Measurements from ENCODE around the gene OR2T5. TPM values are rescaled to one million over a fixed set of nuclear protein-coding genes. Genes with fewer than 3 reads are reported as not detected.
"Not testable (repeated sequence)": the region's sequence is repeated elsewhere in the genome, so short reads cannot be mapped to it uniquely, and the experiment has no call there.

The OR2T5 gene
- polyA plus RNA-seq (ENCODE audit: insufficient read length in 3 of 3) = not detected

DNA sequence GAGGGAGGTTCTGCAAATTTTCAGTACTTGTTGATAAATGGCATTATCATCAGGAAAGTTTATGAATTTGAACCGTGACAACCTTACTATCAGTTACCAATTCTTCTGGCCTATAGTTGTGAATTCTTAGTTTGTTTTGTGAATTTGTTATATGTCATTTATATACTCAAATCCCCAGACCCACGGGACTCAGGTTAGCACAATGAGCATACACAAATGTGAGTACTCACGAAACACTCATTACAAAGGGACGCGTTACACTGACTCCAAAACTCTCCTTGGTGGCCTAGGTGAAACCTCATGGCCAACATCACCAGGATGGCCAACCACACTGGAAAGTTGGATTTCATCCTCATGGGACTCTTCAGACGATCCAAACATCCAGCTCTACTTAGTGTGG, at the start of gene OR2T5:
TSS of gene OR2T5 (plus strand) at position 301 of the 400 bp plus-strand sequence. CDS start at position 301, 0 bp downstream.
- DNase-seq (ENCODE audit: low read depth in 3 of 3, low spot score in 2 of 3) = not testable (repeated sequence)

- DNase-seq (ENCODE audit: low read depth in 3 of 3, low spot score in 2 of 3) = not testable (repeated sequence)
Observed at GRCh38 chr1:248438668-248439067, 49.7 kb upstream of the OR2T5 start.

DNA sequence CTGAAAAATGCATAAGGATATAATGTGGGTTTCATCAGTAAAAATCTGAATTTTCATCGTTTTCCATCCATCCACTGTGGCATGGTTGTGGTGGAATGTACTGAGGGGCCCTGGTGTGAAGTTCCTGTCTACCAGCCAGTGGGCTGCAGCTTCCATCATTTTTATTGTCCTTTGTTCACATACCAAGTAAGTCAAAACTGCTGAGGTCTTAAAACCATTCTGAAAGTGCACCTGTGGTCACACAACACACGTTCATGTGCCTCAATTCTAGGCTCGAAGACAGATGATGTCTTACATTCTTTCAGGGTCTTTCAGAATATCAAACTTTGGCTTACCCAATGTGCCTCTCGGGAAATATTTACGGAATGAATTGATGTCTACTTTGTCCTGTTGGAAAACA, 49.1 kb upstream of the OR2T5 start:
- DNase-seq (ENCODE audit: low read depth in 3 of 3, low spot score in 2 of 3) = not testable (repeated sequence)

DNA sequence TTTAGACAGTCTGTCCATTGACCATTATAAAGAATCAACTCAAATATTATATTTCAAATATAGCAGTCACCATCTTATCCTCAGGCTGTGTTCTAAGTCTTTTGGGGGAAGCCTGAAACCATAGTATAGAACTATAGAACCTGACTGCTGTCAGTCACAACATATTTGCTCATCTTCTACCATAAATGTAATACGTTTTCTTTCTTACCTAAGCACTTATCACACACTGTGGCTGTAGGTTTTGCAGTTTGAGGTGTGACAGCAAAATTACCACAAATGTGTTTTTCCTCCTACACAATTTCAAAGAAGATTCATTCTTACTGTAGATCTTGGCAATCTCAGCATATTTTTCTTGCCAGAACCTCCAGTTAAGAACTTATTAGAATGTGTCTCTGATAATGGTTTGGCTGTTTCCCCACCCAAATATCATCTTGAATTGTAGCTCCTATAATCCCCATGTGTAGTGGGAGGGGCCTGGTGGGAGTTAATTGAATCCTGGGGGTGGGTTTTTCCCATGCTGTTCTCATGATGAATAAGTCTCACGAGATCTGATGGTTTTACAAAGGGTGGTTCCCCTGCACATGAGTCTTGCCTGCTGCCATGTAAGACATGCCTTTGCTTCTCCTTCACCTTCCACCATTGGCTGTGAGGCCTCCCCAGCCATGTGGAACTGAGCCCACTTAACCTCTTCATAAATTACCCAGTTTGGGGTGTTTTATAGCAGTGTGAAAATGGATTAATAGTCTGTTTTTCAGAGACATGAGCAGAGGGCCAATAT, 45.7 kb upstream of the OR2T5 start:
- not testable (repeated sequence) for DNase-seq (ENCODE audit: low read depth in 3 of 3, low spot score in 2 of 3)

- DNase-seq (ENCODE audit: low read depth in 3 of 3, low spot score in 2 of 3) = not testable (repeated sequence)
Observed at GRCh38 chr1:248444603-248445002, 43.8 kb upstream of the OR2T5 start.

- not testable (repeated sequence) for DNase-seq (ENCODE audit: low read depth in 3 of 3, low spot score in 2 of 3)
Observed at GRCh38 chr1:248445399-248445798, 43.0 kb upstream of the OR2T5 start, which contains the start of gene OR2T2. TSS of gene OR2T2 (plus strand) at chr1:248445637. CDS start at chr1:248452798, 7,161 bp downstream.

DNA sequence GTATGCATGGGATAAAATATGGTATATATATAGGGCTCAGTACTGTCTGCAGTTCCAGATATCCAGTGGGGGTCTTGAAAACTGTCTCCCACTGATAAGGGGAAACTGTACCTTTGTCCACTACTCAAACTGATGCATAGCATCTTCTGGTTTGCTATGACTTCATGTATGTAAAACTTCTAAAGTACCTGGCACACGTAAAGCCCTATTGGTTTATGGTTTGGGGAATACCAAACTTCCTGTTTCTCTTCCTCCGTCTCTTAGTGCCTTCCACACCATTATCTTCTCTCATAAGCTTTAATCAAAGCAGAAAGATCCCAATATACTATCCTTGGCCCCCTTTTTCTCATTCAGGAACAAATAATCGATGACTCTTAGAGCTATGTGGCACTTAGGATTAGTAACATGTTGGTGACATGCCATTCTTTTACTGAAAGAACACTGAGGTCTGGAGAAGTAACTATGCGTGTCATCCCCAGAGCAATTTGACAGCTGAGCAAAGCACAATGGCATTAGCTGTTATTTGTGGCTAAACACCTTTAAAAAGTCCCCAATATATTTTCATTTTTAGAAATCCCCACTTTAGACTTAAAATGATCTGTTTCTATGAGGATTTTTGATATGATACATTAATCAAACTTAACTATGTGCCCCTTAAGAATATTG, 39.8 kb upstream of the OR2T5 start:
- DNase-seq (ENCODE audit: low read depth in 3 of 3, low spot score in 2 of 3) = not testable (repeated sequence)

- not testable (repeated sequence) for DNase-seq (ENCODE audit: low read depth in 3 of 3, low spot score in 2 of 3)
Observed at GRCh38 chr1:248449821-248450465, 38.4 kb upstream of the OR2T5 start.

DNA sequence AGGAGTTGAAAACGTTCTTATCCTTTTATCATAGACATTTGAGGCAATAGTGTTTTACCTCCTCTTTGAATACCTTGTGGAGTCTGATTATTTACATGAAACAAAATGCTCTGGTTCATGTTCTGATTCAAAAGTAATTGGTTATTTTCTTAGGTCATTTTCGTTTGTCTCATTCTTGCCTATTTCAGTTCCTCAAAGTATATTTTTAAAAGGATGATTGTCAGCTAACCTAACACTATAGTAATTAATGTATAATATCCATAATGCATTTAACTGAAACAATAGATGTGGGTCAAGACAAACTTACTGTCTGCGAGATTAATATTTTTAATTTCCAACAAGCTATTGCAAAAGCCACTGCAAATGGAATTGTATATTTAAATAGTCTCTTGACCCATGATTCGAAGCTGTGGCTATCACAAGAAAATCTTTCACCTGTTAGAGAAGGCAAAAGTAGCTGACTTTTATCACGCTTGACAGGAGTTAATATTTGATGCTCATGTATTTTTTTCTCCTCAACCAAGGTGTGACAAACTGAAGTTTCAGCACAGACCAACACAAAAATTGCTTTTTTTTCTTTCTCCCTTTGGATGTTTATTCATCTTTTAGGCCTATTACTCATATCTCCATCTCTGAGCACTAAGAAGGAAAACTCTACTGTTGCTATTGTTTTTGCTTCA, 37.8 kb upstream of the OR2T5 start:
- not testable (repeated sequence) for DNase-seq (ENCODE audit: low read depth in 3 of 3, low spot score in 2 of 3)

GRCh38 chr1:248453619-248454018, 34.8 kb upstream of the OR2T5 start:
- not testable (repeated sequence) for DNase-seq (ENCODE audit: low read depth in 3 of 3, low spot score in 2 of 3)

DNA sequence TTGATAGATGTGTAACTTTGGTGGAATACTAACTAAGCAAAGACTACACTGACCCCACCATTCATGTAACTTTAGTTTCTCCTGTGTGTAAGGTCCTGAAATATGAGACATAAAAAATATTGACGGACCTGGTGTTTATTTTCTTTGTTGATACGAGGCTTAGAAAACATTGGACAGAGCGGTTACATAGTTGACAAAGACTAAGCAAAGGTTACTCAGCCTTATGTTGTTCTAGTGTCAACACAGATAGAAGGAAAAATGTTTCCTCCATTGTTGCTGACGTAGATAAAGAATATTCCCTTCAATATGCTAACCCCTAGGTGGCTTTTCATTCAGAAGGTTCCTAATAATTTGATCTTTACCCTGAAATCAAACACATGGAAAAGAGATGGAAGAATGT, 33.3 kb upstream of the OR2T5 start:
- not testable (repeated sequence) for DNase-seq (ENCODE audit: low read depth in 3 of 3, low spot score in 2 of 3)

GRCh38 chr1:248456635-248457034, 31.8 kb upstream of the OR2T5 start:
- not testable (repeated sequence) for DNase-seq (ENCODE audit: low read depth in 3 of 3, low spot score in 2 of 3)

DNA sequence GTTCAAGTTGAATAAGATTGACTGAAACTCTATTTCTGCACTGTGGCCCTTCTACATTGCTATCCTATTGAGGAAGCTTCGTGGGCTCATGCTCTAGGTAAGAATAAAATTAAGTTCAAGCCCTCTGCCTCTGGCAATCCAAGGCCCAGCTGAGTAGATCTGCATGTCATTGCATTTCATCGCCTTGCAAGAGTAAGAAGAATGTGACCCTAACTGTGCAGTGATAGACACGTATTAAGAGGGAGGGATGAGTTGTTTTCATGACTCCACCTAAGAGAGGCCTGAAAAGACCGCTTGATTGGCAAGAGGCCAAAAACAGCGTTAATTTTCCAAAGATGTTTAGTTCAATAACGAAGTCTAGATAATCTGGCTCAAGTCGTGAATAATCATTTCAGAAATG, 29.3 kb upstream of the OR2T5 start:
- not testable (repeated sequence) for DNase-seq (ENCODE audit: low read depth in 3 of 3, low spot score in 2 of 3)

DNA sequence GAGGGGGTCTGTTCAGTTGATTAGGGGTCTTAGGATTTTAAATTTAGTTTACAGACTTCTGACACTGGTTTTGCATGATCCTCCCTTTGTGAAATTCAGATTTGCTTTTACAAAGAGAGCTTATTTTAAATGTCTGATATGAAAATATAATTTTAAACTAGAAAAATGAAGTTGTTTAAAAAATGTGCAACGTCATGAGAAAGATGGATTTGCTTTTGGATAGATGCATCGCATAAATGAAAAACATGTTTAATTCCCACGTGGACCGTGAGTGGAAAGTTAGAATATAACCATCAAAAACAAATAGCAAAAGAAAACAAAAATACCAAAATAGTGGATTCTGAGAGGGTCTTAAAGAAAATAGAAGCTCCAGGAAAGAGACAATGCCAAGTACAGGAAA, 17.2 kb upstream of the OR2T5 start:
- no peak for DNase-seq (ENCODE audit: low read depth in 3 of 3, low spot score in 2 of 3)

GRCh38 chr1:248472111-248472510, 16.3 kb upstream of the OR2T5 start:
- not testable (repeated sequence) for DNase-seq (ENCODE audit: low read depth in 3 of 3, low spot score in 2 of 3)

DNA sequence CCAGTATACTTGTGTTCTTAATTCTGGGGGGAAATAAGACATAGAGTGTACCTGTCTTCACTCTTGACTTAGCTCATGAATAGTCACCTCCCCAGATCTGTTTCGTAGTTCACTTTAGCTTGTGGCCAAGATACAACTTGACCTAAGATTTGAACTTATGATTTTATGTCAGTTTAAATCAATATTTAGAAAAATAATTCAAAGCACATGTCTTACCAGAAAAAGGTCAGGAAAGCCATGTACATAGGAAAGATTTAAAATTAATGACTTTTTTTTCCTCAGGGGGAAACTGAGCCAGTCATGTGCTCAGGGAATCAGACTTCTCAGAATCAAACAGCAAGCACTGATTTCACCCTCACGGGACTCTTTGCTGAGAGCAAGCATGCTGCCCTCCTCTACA, 15.3 kb upstream of the OR2T5 start, which contains the start of gene OR2T3:
TSS of gene OR2T3 (plus strand) at position 301 of the 400 bp plus-strand sequence. CDS start at position 301, 0 bp downstream.
- DNase-seq (ENCODE audit: low read depth in 3 of 3, low spot score in 2 of 3) = not testable (repeated sequence)

GRCh38 chr1:248475660-248476059, 12.7 kb upstream of the OR2T5 start:
- DNase-seq (ENCODE audit: low read depth in 3 of 3, low spot score in 2 of 3) = not testable (repeated sequence)

DNA sequence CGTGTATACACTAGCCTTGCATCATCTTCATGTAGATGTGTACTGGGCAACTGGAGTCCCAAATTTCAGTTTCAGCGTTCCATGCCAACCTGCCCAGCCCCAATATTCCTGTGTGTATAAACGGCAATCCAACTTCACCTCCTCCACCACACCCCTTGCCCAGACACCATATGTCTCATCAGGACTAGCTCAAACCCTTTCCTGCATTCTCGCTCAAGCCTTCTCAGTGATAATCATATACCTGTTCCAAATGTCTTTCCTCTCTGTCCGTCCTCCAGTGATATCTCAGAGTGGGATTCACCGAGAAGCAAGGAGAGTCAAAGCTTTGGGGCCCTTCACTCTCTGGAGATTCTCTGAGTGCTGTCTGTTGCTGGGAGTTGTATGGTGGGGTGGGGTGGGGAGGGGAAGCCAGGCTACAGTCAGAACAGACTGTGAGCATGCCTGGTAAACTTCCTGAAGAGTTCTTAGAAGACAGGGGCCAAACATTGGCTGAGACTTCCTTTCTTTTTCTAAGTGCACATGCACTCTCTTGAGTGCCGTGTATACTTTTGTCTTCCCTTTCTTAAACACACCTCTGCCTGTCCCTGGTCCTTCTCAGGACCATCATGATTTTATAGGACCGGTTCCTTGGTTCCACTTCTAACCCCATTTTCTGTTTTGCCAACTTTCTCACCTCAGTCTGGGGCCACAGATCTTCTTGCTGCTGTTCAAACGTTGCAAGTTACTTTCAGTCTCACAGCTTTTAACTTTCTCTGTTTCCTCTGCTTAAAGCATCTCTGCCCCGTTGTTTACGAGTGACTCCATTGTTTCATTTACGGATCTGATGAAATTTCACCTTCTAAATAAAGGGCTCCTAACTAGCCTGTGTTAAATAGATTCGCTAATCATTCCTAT, 6.5 kb upstream of the OR2T5 start:
- not testable (repeated sequence) for DNase-seq (ENCODE audit: low read depth in 3 of 3, low spot score in 2 of 3)

DNA sequence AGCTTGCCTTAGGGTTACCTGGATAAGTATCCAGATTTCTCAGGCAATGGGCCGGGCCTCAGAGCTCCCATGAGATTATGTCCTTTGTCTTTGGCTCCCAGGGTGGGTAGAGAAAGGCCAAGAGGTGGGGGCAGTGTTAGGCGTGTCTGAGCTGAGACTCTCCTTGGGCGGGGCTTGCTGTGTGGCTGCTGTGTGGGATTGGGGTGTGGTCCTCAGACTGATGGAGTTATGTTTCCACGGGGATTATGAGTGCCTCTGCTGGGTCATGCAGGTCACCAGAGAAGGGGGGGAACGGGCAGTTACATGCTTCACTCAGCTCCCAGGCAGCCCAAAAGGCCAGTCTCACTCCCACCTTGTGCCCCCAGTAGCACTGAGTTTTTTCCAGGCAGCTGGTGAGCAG, 8.3 kb downstream of the OR2T5 start:
- DNase-seq (ENCODE audit: low read depth in 3 of 3, low spot score in 2 of 3) = not testable (repeated sequence)

Measured in right renal cortex interstitium (tissue), 3 donors.